Karpas-422 (cell line): ENCODE results near the gene CDK17. TPM values are rescaled to one million over a fixed set of nuclear protein-coding genes. Genes with fewer than 3 reads are reported as not detected.

Experiments
- DNase-seq: peaks from one replicate; pipeline ENCODE4 v3.0.0-alpha.2; 2015
- H2AFZ ChIP-seq: fragments of 200-600 bp; sonication (generic); 2 replicates; pipeline ENCODE4 v1.6.1; 2014; ENCODE audit warnings: antibody characterized with exemption, low read length, mixed read lengths
- H3K27ac ChIP-seq: fragments of 200-600 bp; sonication (generic); 2 replicates; pipeline ENCODE4 v1.5.1; 2014; ENCODE audit warnings: mild to moderate bottlenecking, low read length, moderate library complexity
- H3K27me3 ChIP-seq: fragments of 200-600 bp; sonication (generic); 2 replicates; pipeline ENCODE4 v1.6.1; 2014; ENCODE audit warnings: low read length, mixed read lengths
- H3K36me3 ChIP-seq: fragments of 200-600 bp; sonication (generic); 2 replicates; pipeline ENCODE4 v1.6.1; 2014; ENCODE audit warnings: low read length, mixed read lengths; ENCODE audit not compliant: insufficient read depth
- H3K4me1 ChIP-seq: fragments of 200-600 bp; sonication (generic); 2 replicates; pipeline ENCODE4 v1.6.1; 2014; ENCODE audit warnings: mild to moderate bottlenecking, low read length, mixed read lengths
- H3K4me2 ChIP-seq: fragments of 200-600 bp; sonication (generic); 2 replicates; pipeline ENCODE4 v1.6.1; 2014; ENCODE audit warnings: low read length, low read depth, mild to moderate bottlenecking; ENCODE audit not compliant: poor library complexity, severe bottlenecking
- H3K4me3 ChIP-seq: fragments of 200-600 bp; sonication (generic); 2 replicates; pipeline ENCODE4 v1.5.1; 2014; ENCODE audit warnings: mild to moderate bottlenecking, antibody characterized with exemption, low read length, mixed read lengths
- H3K79me2 ChIP-seq: fragments of 200-600 bp; sonication (generic); 2 replicates; pipeline ENCODE4 v1.6.1; 2014; ENCODE audit warnings: mild to moderate bottlenecking, low read length, mixed read lengths
- H3K9ac ChIP-seq: fragments of 200-600 bp; sonication (generic); 2 replicates; pipeline ENCODE4 v1.6.0; 2014; ENCODE audit warnings: low read length
- H3K9me2 ChIP-seq: fragments of 200-600 bp; sonication (generic), shearing (Covaris generic); replicated peaks from 2 replicates; pipeline ENCODE4 v1.6.0; 2014; ENCODE audit warnings: mild to moderate bottlenecking, low read length, moderate library complexity; ENCODE audit not compliant: insufficient read depth
- H3K9me3 ChIP-seq: fragments of 300-700, 200-600 bp; sonication (generic); 2 replicates; pipeline ENCODE4 v1.6.1; 2014; ENCODE audit warnings: low read length, mixed read lengths
- H4K20me1 ChIP-seq: fragments of 200-600 bp; sonication (generic); 2 replicates; pipeline ENCODE4 v1.6.1; 2014; ENCODE audit warnings: mild to moderate bottlenecking, antibody characterized with exemption, low read length, low read depth; ENCODE audit not compliant: insufficient read depth
- total RNA-seq: library from RNA; depleted of rRNA; stranded (reverse); fragments of >200 nt; shearing (Covaris generic); gene quantifications from 2 replicates; pipeline ENCODE4 v1.2.3, GENCODE V29; 2014; ENCODE audit warnings: low replicate concordance

Gene CDK17
- total RNA-seq, 1 experiment from 2014 or later = 71.2 TPM

DNA sequence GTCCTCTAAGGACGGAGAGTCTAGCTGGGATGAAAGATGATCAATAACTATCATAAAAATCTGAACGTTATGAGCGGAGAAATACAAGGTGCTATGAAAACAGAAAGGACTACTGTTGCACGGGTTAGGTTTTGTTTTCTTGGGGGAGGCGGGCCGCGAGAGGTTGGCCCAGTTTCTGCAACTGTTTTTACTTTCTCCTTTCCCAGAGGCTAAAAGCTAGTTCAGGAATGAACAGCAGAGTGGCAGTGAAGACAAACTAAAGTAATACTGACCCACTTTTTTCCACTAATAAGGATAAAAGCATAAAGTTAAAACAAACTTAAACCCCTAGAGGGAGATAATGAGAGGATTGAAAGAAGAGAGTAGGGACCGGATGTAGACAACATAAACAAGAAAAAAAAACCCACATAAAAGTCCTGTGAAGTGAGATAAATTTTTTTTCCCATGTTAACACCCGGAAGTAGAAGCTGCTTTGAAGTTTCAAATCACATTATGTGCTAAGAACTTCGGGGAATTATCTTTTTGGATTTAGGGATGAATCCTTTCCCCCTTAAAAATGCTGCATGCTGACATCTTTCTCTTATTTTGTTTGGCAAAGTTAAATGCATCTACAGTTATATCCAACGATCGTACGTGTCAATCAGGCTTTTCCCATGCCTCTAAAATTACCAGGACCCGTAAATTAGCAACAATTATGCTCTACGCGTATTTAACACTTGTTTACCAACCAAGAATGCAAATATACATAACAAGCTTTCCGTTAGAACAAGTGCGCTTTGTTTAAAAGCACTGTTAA, 1.0 kb upstream of the CDK17 start:
- peak overlapping the region; percentile 64 for H3K9ac ChIP-seq
- no peaks in the 10 kb centered on the region for H3K9me2 ChIP-seq
- H3K27ac ChIP-seq = 0 out of 2 replicates have a peak overlapping the region, but pooled peaks have one; percentile 9
- peak overlapping the region; percentile 55 for H2AFZ ChIP-seq
- peaks cover 43% of the 10 kb centered on the region for H3K4me1 ChIP-seq
- H3K9me3 ChIP-seq = no peaks in the 10 kb centered on the region
- peak overlapping the region; percentile 83 for H3K4me3 ChIP-seq
- no peaks in the 10 kb centered on the region for H3K36me3 ChIP-seq
- peak; percentile 68 for DNase-seq
- peak overlapping the region; percentile 90 for H3K4me2 ChIP-seq
- H4K20me1 ChIP-seq = no peaks in the 10 kb centered on the region; the same call in 1 of the 2 replicates
- no peaks in the 10 kb centered on the region for H3K27me3 ChIP-seq
- peaks cover 36% of the 10 kb centered on the region for H3K79me2 ChIP-seq

DNA sequence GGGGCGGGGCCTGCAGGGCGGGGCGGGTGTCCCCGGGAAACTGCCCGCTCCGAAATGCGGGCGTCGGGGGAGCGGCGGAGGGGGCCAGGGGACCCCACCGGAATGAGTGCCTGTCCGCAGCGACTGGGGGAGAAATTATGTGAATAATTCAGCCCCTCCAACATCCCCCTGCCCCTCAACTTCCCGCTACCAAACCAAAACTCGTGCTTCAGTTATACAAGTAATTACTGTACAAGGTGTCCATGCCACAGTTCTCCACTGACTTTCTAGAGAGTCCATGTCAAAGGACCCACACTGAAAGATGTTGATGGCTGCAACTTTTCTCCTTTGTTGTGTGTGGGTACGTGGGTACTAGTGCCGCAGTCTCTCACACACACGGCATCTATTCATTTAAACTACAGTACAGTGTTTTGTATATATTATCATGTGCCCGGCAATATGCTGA, 414 bp upstream of the CDK17 start:
- Histone ChIP-seq H3K27me3 (no peaks in the 10 kb centered on the region), H3K27ac (0 out of 2 replicates have a peak overlapping the region, but pooled peaks have one; percentile 9), H3K4me3 (peak overlapping the region; percentile 83), H3K79me2 (peaks cover 42% of the 10 kb centered on the region), H2AFZ (peak overlapping the region; percentile 55), H3K4me2 (peak overlapping the region; percentile 90), H3K9me2 (no peaks in the 10 kb centered on the region), H3K9ac (peak overlapping the region; percentile 64), H3K9me3 (no peaks in the 10 kb centered on the region), H3K36me3 (no peaks in the 10 kb centered on the region), H4K20me1 (no peaks in the 10 kb centered on the region; the same call in 1 of the 2 replicates), H3K4me1 (peaks cover 48% of the 10 kb centered on the region)
- DNase-seq = no peak

DNA sequence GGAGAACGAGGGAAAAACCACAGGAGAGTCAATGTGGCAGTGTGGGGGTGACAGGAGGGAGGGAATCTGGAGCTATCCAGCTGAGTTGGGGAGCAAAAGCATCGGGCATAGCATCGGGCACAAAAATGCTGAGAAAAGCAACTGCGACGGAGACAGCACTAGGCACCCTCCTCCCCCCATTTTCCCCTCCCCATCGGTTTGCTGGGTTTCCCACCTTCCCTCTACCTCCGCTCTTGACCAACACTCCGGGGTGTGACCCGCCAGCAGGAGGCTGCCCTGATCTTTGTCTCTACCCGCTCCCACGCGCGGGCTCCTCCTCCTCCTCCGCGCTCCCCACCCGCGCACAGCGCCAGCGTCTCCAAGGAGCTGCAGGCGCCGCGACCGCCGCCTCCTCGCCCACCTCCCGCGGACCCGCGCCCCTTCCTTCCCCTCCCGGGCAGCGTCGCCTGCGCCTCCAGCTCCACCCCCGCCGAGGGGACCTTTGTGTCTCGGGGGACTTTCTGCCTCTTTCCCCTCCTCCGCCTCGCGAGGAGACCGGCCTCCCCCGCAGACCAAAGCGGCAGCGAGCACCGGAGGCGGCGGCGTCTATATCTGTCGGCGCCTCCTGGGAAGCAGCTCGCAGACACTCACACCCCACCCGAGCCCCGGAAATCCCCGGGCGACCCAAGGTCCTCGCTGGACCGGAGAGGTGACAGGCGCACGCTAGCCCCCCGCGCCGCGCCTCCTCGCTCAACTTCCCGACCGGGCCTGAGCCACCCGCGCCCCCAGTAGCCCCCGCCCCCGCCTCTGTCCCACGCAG, 920 bp downstream of the CDK17 start:
- Histone ChIP-seq H3K27me3 (no peaks in the 10 kb centered on the region), H3K4me3 (peak overlapping the region; percentile 83), H4K20me1 (no peaks in the 10 kb centered on the region; the same call in 1 of the 2 replicates), H3K9me2 (no peaks in the 10 kb centered on the region), H3K9ac (peak overlapping the region; percentile 85), H3K4me2 (peak overlapping the region; percentile 92), H3K36me3 (no peaks in the 10 kb centered on the region), H3K27ac (peak overlapping the region; percentile 83), H3K79me2 (peaks cover 54% of the 10 kb centered on the region), H2AFZ (peak overlapping the region; percentile 30; the same call in 1 of the 2 replicates), H3K9me3 (no peaks in the 10 kb centered on the region), H3K4me1 (peaks cover 48% of the 10 kb centered on the region)
- DNase-seq = peak; percentile 91

DNA sequence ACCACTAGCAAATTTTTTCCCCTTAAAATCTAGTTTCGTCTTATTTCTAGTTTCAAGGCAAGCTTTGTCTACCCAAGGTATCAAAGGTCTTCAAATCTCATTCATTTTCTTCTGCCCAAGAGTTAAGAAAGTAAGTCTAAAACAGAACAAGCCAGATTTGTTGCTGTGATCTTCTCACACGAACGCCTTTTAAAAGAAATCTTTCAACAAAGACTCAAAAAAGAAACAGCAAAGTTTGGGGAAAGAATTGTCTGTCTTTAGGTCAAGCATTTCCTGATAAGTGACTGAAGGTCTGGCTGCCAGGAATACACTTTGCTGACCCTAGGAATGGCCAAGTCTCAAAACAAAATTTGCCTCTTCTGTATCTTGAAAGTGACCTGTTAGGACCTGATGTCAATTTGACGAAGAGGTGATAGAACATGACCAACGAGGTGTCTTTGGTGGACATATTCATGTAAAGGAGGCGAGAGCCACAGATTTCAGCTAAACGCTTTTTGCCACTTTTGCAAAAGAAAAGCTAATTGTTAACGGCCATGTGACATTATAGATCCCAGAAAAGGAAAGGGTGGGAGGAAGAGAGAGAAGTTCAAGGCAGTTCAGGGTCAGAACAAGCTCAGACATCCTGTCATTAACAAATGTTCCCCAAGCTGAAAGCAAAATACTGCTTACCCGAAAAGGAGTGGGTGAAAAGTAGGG, 1.7 kb downstream of the CDK17 start:
- Histone ChIP-seq H3K27me3 (no peaks in the 10 kb centered on the region), H3K4me2 (peak overlapping the region; percentile 92), H4K20me1 (no peaks in the 10 kb centered on the region; the same call in 1 of the 2 replicates), H3K4me3 (peak overlapping the region; percentile 83), H3K79me2 (peaks cover 62% of the 10 kb centered on the region), H2AFZ (no peak overlapping the region), H3K9me3 (no peaks in the 10 kb centered on the region), H3K9me2 (no peaks in the 10 kb centered on the region), H3K9ac (peak overlapping the region; percentile 85), H3K27ac (peak overlapping the region; percentile 83), H3K36me3 (no peaks in the 10 kb centered on the region), H3K4me1 (peaks cover 44% of the 10 kb centered on the region)
- peak; percentile 59 for DNase-seq

DNA sequence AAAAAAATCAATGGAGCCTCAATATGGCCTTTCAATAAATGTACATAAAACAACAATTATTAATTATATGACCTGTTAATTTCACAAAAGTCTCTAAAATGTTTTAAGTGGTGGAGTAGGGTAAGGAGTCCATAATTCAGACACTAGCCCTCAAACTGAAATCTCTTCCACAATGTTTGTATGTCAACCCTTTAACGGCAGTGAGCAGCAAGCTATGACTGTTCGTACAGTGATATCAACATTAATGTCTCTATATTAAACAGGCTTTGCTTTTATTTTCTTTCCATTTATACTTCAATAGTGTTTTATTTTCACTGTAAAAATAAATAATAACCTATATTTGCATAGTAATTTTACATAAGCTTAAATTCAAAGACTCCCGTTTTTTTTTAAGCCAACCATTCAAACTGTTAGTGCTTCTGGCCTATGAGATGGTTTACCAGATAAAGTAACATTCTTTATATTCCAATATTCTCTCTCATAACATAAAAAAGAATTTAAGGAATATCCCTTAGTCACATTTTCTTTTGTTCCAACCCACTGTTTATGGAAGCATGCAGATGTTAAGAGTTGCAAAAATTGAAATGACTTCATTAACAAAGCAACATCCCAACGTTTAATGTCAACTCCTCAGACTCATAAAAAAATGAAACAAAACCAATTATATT, 2.3 kb downstream of the CDK17 start:
- Histone ChIP-seq H3K4me3 (peak overlapping the region; percentile 83), H3K79me2 (peaks cover 69% of the 10 kb centered on the region), H3K9me3 (no peaks in the 10 kb centered on the region), H3K27ac (peak overlapping the region; percentile 83), H4K20me1 (peaks cover 3% of the 10 kb centered on the region; the same call in 1 of the 2 replicates), H3K4me2 (peak overlapping the region; percentile 92), H3K27me3 (no peaks in the 10 kb centered on the region), H3K9ac (peak overlapping the region; percentile 85), H2AFZ (no peak overlapping the region), H3K9me2 (no peaks in the 10 kb centered on the region), H3K36me3 (no peaks in the 10 kb centered on the region), H3K4me1 (peaks cover 44% of the 10 kb centered on the region)
- no peak for DNase-seq

DNA sequence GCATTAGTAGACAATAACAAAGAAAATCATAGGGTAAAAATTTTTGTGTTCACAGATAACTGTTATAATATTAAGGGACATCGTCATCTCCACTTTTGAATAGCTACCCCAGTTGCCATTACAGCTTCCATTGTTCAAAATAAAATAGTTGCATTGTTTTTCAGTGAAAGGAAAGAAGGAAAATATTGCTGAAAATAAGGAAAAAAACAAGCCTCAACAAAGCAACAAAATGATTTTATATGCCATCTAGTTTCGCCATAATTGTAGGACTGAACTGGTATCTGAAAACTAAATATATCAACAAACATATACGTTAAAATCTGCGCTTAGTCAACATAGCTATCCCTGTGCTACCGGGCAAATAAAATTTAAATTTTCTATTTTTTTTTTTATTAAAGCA, 3.3 kb downstream of the CDK17 start:
- H3K36me3 ChIP-seq = no peaks in the 10 kb centered on the region
- H3K9me2 ChIP-seq = no peaks in the 10 kb centered on the region
- H3K9ac ChIP-seq = no peak overlapping the region
- H3K4me2 ChIP-seq = peak overlapping the region; percentile 92
- no peaks in the 10 kb centered on the region for H3K9me3 ChIP-seq
- DNase-seq = no peak
- peaks cover 43% of the 10 kb centered on the region for H3K4me1 ChIP-seq
- H2AFZ ChIP-seq = no peak overlapping the region
- no peaks in the 10 kb centered on the region for H3K27me3 ChIP-seq
- H3K79me2 ChIP-seq = peaks cover 78% of the 10 kb centered on the region
- peaks cover 6% of the 10 kb centered on the region; the same call in 1 of the 2 replicates for H4K20me1 ChIP-seq
- H3K27ac ChIP-seq = peak overlapping the region; percentile 83
- H3K4me3 ChIP-seq = no peak overlapping the region

DNA sequence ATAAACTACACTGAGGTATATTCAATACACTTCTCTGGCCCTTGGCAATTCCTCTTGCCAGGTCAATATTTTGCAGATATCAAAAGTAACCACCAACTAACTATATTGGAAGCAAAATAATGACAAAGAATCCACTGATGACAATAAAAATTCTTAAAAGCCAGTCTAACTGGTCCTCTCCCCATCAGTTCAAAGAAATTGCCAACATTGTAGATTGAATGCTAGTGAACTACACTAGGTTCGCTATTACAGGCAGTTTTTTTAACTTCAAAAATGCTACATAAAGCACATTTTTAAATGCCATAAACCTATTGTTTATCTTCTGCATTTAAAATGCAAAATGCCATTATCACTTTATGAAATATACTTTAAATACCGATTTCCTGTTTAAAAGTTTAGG, 4.0 kb downstream of the CDK17 start:
- peak overlapping the region; percentile 9 for H3K4me2 ChIP-seq
- H3K9ac ChIP-seq = no peak overlapping the region

More for the DNA sequence above, 4.0 kb downstream of the CDK17 start:
- no peak overlapping the region for H2AFZ ChIP-seq
- no peaks in the 10 kb centered on the region for H3K36me3 ChIP-seq
- H3K9me3 ChIP-seq = no peaks in the 10 kb centered on the region
- no peak overlapping the region for H3K27ac ChIP-seq
- H3K4me1 ChIP-seq = peaks cover 36% of the 10 kb centered on the region
- H3K9me2 ChIP-seq = no peaks in the 10 kb centered on the region
- no peaks in the 10 kb centered on the region for H3K27me3 ChIP-seq
- DNase-seq = no peak
- H3K4me3 ChIP-seq = no peak overlapping the region
- H3K79me2 ChIP-seq = peaks cover 85% of the 10 kb centered on the region
- H4K20me1 ChIP-seq = peaks cover 6% of the 10 kb centered on the region; the same call in 1 of the 2 replicates
